Chondrocyte (in vitro differentiated cells): ENCODE measurements around the gene WWOX. TPM values are rescaled to one million over a fixed set of nuclear protein-coding genes. Genes with fewer than 3 reads are reported as not detected.

Experiments
- DNase-seq: peaks from one replicate; pipeline ENCODE4 v3.0.0; 2021; ENCODE audit warnings: mixed read lengths, low spot score
- H3K27ac Mint-ChIP-seq: one replicate; pipeline ENCODE4 v1.8.0; 2021; ENCODE audit warnings: mild to moderate bottlenecking, moderate library complexity, mixed read lengths; ENCODE audit not compliant: unreplicated experiment
- H3K27me3 Mint-ChIP-seq: 2 replicates; pipeline ENCODE4 v1.8.0; 2021; ENCODE audit warnings: low read depth, mixed read lengths
- H3K36me3 Mint-ChIP-seq: 2 replicates; pipeline ENCODE4 v1.8.0; 2021; ENCODE audit warnings: low read depth, mixed read lengths
- H3K4me1 Mint-ChIP-seq: 2 replicates; pipeline ENCODE4 v1.8.0; 2021; ENCODE audit warnings: low read depth, mild to moderate bottlenecking, mixed read lengths
- H3K4me3 Mint-ChIP-seq: one replicate; pipeline ENCODE4 v1.8.0; 2021; ENCODE audit warnings: mild to moderate bottlenecking, moderate library complexity, mixed read lengths; ENCODE audit not compliant: unreplicated experiment
- H3K9me3 Mint-ChIP-seq: 2 replicates; pipeline ENCODE4 v1.8.0; 2021; ENCODE audit warnings: low read depth, mixed read lengths
- total RNA-seq: library from RNA; stranded (reverse); gene quantifications from 3 replicates; pipeline ENCODE4 v1.2.1, GENCODE V29; 2021
- TF ChIP-seq, protein P1 (sequence below): fragments of 200-600 bp; sonication (generic); IDR thresholded peaks from 2 replicates; pipeline ENCODE4 v1.5.0; 2021; ENCODE audit warnings: antibody characterized with exemption, mild to moderate bottlenecking, moderate library complexity

The WWOX gene
- total RNA-seq, 1 donor from 2014 or later, result 12.1 TPM

DNA sequence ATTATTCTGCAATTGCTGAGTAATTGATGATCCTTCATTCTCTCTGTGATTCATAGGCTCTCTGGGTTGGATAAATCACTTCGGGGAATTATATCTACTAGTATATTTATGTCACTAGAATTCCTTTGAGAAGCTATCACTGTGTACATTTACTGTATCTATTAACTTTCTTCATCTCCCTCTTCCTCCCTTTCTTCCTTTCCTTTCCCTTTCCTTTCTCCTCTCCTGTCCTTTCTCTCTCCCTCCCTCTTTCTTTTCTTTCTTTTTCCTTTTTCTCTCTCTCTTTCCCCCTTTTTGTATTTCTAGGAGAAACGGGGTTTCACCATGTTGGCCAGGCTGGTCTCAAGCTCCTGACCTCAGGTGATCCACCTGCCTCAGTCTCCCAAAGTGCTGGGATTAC lies 711.8 kb downstream of the WWOX start:
- Mint-ChIP-seq H3K27me3 (no peaks in the 10 kb centered on the region), H3K9me3 (peaks cover 9% of the 10 kb centered on the region), H3K27ac (no peak overlapping the region), H3K4me3 (no peak overlapping the region), H3K4me1 (no peaks in the 10 kb centered on the region), H3K36me3 (peaks cover 1% of the 10 kb centered on the region)
- TF ChIP-seq, protein P1, sequence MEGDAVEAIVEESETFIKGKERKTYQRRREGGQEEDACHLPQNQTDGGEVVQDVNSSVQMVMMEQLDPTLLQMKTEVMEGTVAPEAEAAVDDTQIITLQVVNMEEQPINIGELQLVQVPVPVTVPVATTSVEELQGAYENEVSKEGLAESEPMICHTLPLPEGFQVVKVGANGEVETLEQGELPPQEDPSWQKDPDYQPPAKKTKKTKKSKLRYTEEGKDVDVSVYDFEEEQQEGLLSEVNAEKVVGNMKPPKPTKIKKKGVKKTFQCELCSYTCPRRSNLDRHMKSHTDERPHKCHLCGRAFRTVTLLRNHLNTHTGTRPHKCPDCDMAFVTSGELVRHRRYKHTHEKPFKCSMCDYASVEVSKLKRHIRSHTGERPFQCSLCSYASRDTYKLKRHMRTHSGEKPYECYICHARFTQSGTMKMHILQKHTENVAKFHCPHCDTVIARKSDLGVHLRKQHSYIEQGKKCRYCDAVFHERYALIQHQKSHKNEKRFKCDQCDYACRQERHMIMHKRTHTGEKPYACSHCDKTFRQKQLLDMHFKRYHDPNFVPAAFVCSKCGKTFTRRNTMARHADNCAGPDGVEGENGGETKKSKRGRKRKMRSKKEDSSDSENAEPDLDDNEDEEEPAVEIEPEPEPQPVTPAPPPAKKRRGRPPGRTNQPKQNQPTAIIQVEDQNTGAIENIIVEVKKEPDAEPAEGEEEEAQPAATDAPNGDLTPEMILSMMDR, result no peak
- DNase-seq, result no peak

DNA sequence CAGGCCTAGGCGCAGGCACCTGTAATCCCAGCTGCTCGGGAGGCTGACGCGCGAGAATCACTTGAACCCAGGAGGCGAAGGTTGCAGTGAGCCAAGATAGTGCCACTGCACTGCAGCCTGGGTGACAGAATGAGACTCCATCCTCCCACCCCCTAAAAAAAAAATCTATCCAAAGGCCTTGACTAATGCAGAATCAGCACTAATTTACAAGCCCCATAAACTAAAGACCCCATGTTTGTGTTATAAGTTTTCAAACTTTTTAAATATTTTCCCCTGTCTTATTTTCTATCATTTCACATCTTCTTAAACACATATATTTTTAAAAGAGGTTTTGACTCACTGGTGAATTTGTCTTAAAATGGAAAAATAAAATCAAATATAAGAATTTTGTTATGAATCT lies 713.1 kb downstream of the WWOX start:
- no peak for DNase-seq
- Mint-ChIP-seq H3K4me3 (no peak overlapping the region), H3K27me3 (no peaks in the 10 kb centered on the region), H3K27ac (no peak overlapping the region), H3K36me3 (no peaks in the 10 kb centered on the region), H3K9me3 (peaks cover 3% of the 10 kb centered on the region), H3K4me1 (peaks cover 12% of the 10 kb centered on the region)
- TF ChIP-seq, protein P1, result no peak

DNA sequence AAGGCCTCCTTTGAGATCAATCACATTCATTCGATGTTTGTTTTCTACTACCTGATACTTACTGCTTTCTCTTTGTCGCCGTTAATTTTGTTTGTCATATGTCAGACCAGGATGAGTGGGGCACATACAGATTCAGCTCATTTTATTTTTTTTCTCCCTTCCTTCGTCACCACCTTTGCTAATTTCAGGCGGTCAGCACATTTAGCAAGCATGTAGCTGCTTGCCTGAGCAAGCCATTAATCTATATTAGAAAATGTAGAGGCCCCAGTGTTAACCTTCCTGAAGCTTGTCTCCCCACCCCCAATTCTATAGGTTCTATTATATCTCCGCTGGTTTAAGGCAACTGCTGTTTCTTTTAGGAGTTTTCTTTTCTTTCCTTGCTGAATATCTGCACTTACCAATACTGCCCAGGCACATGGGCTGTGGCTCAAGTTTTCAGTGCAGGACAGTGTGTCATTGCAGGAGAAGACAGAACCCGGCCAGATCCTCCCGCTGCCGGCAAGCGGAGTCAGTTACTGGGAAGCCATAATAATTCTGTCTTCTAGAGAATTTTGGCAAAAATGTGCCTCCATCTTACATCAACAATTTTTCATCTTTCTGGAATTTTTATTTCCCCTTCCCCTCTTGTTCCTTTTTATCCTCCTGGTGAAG lies 714.3 kb downstream of the WWOX start:
- Mint-ChIP-seq H3K4me3 (no peak overlapping the region), H3K9me3 (no peaks in the 10 kb centered on the region), H3K36me3 (no peaks in the 10 kb centered on the region), H3K4me1 (peaks cover 14% of the 10 kb centered on the region), H3K27me3 (no peaks in the 10 kb centered on the region), H3K27ac (no peak overlapping the region)
- DNase-seq, result no peak
- TF ChIP-seq, protein P1, result no peak

DNA sequence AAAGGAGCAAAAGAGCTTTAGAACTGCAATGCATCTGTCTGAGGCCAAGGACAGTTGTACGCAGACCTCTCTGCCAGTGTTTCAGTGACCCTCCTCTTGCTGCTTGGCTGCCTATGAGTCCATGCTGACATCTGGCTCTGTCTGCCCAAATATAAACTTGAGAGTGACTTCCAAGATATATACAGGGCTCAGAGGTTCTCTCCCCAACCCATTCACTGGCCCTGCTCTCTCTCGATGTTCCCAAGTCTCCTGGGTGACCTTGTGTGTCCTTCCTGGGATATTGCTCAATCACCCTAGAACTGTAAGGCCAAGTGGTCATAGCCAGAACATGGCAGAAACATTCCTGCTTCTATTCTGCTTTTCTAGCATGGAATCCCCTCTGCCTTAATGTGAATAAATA lies 716.3 kb downstream of the WWOX start:
- Mint-ChIP-seq H3K4me1 (peaks cover 14% of the 10 kb centered on the region), H3K27me3 (no peaks in the 10 kb centered on the region), H3K9me3 (peaks cover 6% of the 10 kb centered on the region), H3K27ac (no peak overlapping the region), H3K4me3 (no peak overlapping the region), H3K36me3 (no peaks in the 10 kb centered on the region)
- TF ChIP-seq, protein P1, result no peak
- DNase-seq, result no peak

DNA sequence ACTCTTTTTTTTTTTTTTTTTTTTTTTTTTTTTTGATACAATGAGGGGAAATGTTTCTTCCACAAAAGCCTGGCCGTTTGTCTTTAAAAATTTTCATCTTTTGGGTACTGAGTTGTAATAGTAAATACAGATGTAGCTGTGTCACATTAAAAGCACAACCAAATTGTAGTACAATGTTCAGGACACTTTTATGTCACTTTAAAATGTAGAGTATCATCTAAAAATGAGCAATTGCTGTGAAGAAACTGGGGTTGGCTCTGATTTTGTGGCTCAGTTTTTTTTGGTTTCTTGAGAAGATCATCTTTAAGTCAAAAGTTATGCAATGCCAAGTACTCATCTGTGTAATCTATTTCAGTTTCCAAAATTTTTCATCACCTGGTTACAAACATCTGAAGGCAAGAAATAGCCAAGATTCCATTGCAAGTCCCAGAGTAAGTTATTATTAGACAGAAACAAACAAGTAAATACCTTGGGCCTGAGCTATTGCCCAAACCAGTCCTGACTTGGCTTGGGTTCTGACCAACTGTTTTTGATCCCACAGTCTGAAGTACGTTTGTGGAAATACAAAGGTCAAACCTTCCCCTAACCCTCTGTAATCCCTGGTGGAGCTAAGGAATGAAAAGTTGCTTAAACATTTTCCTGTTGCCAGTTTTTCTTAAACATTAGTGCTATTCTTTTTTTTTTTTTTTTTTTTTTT lies 717.2 kb downstream of the WWOX start:
- H3K4me3 Mint-ChIP-seq, result no peak overlapping the region
- no peaks in the 10 kb centered on the region for H3K27me3 Mint-ChIP-seq
- peaks cover 10% of the 10 kb centered on the region for H3K9me3 Mint-ChIP-seq
- TF ChIP-seq, protein P1, result no peak
- no peak for DNase-seq
- no peaks in the 10 kb centered on the region for H3K36me3 Mint-ChIP-seq
- peaks cover 14% of the 10 kb centered on the region for H3K4me1 Mint-ChIP-seq
- no peak overlapping the region for H3K27ac Mint-ChIP-seq
